Chondrocyte (in vitro differentiated cells): ENCODE data around the gene GLUL. TPM values are rescaled to one million over a fixed set of nuclear protein-coding genes. Genes with fewer than 3 reads are reported as not detected.

Experiments used
- DNase-seq: peaks from one replicate; pipeline ENCODE4 v3.0.0; 2021; ENCODE audit warnings: mixed read lengths, low spot score
- H3K27ac Mint-ChIP-seq: one replicate; pipeline ENCODE4 v1.8.0; 2021; ENCODE audit warnings: mild to moderate bottlenecking, moderate library complexity, mixed read lengths; ENCODE audit not compliant: unreplicated experiment
- H3K27me3 Mint-ChIP-seq: 2 replicates; pipeline ENCODE4 v1.8.0; 2021; ENCODE audit warnings: low read depth, mixed read lengths
- H3K36me3 Mint-ChIP-seq: 2 replicates; pipeline ENCODE4 v1.8.0; 2021; ENCODE audit warnings: low read depth, mixed read lengths
- H3K4me1 Mint-ChIP-seq: 2 replicates; pipeline ENCODE4 v1.8.0; 2021; ENCODE audit warnings: low read depth, mild to moderate bottlenecking, mixed read lengths
- H3K4me3 Mint-ChIP-seq: one replicate; pipeline ENCODE4 v1.8.0; 2021; ENCODE audit warnings: mild to moderate bottlenecking, moderate library complexity, mixed read lengths; ENCODE audit not compliant: unreplicated experiment
- H3K9me3 Mint-ChIP-seq: 2 replicates; pipeline ENCODE4 v1.8.0; 2021; ENCODE audit warnings: low read depth, mixed read lengths
- total RNA-seq: library from RNA; stranded (reverse); gene quantifications from 3 replicates; pipeline ENCODE4 v1.2.1, GENCODE V29; 2021
- TF ChIP-seq, protein P1 (sequence below): fragments of 200-600 bp; sonication (generic); IDR thresholded peaks from 2 replicates; pipeline ENCODE4 v1.5.0; 2021; ENCODE audit warnings: antibody characterized with exemption, mild to moderate bottlenecking, moderate library complexity

Gene GLUL
- total RNA-seq, 1 donor from 2014 or later, result 94.4 TPM

DNA sequence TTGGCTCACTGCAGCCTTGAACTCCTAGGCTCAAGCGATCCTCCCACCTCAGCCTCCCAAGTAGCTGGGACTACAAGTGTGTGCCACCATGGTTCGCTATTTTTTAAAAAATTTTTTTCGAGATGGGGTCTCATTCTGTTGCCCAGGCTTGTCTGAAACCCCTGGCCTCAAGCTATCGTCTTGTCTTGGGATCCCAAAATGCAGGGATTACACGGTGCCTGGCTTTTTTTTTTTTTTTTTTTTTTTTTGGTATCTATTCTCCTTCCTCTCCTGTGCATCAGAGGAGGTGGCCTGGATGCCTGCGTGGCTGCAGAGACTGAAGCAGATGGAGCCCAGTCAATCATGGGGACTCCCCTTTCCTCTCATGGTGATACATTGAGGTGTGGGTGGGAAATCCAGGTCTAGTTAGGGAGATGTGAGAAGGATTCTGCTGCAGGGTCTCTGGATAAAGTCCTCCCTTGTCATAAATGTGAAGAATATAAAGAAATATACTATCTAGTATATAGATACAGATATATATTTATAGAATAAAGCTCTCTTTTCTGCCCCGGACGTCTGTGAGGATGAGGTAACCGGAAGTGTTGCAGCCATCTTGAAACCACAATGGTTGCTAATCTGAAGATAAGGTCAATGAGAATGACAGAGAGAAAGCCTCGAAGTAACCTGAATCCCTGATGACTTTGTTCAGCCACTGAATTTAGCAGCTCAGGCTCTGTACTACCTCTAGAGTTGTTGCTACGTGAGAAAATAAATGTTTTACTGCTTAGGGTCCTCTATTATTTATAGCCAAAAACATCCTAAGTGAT, 38.9 kb upstream of the GLUL start:
- Mint-ChIP-seq H3K4me3 (no peak overlapping the region), H3K9me3 (no peaks in the 10 kb centered on the region), H3K4me1 (no peaks in the 10 kb centered on the region), H3K27ac (no peak overlapping the region), H3K27me3 (peaks cover 16% of the 10 kb centered on the region), H3K36me3 (no peaks in the 10 kb centered on the region)
- TF ChIP-seq, protein P1, sequence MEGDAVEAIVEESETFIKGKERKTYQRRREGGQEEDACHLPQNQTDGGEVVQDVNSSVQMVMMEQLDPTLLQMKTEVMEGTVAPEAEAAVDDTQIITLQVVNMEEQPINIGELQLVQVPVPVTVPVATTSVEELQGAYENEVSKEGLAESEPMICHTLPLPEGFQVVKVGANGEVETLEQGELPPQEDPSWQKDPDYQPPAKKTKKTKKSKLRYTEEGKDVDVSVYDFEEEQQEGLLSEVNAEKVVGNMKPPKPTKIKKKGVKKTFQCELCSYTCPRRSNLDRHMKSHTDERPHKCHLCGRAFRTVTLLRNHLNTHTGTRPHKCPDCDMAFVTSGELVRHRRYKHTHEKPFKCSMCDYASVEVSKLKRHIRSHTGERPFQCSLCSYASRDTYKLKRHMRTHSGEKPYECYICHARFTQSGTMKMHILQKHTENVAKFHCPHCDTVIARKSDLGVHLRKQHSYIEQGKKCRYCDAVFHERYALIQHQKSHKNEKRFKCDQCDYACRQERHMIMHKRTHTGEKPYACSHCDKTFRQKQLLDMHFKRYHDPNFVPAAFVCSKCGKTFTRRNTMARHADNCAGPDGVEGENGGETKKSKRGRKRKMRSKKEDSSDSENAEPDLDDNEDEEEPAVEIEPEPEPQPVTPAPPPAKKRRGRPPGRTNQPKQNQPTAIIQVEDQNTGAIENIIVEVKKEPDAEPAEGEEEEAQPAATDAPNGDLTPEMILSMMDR, result no peak
- DNase-seq, result no peak

DNA sequence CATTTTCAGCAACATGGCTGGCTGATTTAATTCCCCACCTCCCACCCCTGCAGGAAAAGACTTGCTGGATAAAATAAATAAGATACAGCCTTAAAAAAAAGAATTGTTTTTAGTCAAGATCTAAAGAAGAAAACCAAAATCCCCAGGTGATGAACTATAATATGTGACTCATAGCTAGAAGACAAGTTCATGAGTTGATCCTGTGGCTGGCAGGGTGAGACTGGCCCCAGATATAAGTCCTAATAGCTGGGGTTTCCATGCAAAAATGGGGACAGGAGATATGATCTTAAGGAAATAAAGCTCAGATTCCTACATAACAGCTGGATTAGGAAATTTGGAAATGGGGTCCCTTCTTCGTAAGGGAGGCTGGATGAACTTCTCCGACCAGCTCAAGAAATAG, 36.5 kb upstream of the GLUL start:
- Mint-ChIP-seq H3K27ac (no peak overlapping the region), H3K27me3 (peaks cover 14% of the 10 kb centered on the region), H3K4me3 (no peak overlapping the region), H3K9me3 (no peaks in the 10 kb centered on the region), H3K4me1 (no peaks in the 10 kb centered on the region), H3K36me3 (no peaks in the 10 kb centered on the region)
- TF ChIP-seq, protein P1, result no peak
- no peak for DNase-seq

DNA sequence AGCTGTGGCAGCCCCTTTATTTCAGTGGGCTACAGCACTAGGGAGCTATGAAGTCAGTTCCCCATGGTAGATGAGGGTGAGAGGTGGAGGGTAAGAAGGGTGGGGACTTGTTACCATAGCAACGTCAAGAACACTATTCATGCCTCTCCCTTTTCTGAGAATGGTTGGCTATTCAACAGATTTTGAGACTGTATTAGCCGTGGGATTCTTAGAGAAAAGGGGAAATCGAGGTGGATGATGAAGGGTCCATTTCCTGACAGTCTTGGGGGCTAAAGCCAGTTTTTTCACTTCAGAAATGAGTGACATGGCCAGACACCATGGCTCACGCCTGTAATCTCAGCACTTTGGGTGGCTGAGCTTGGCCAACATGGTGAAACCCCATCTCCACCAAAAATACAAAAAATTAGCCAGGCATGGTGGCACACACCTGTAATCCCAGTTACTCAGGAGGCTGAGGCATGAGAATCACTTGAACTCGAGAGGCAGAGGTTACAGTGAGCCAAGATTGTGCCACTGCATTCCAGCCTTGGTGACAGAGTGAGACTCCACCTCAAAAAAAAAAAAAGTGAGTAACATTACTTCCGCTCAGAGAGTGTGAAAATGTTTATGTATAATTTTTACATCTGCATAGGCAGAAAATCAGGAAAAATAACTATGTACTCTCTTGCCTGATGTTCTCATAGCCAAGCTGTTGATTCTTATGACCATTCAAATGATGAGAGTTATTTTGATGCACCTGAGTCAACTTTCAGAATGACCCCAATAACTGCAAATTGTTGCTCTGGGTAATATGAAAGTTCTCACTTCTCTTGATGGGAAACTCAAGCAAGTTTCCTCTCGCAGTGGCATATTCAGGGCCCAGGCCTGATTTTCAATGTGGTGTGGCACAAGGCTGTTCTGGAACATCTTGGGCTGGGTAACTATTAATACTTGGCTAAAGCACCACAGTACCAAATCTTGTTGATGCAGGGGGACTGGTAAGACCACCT, 35.1 kb upstream of the GLUL start:
- no peak overlapping the region for H3K27ac Mint-ChIP-seq
- DNase-seq, result no peak
- H3K27me3 Mint-ChIP-seq, result peaks cover 16% of the 10 kb centered on the region
- H3K9me3 Mint-ChIP-seq, result no peaks in the 10 kb centered on the region
- no peaks in the 10 kb centered on the region for H3K36me3 Mint-ChIP-seq
- H3K4me3 Mint-ChIP-seq, result no peak overlapping the region
- H3K4me1 Mint-ChIP-seq, result no peaks in the 10 kb centered on the region
- TF ChIP-seq, protein P1, result no peak

DNA sequence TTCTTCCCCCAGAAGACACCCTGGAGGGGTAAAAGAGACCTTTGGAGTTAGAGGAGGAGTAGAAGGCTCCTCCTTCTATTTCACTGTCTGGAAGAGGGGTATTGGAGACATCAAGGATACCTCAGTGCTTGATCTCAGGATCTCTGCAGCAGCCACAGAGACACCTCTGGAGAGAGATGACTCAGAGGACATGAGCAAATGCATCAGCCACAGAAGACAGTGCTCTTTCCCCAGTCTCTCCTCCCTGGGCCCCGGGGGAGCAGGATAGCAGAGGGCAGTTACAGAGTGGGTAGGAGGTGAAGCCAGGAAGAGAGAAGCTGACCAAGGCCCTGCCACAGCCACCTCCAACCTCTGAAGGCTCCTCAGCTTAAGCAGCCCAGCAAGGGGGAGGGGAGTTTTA, 24.2 kb upstream of the GLUL start:
- Mint-ChIP-seq H3K36me3 (no peaks in the 10 kb centered on the region), H3K9me3 (no peaks in the 10 kb centered on the region), H3K27me3 (peaks cover 27% of the 10 kb centered on the region), H3K4me3 (no peak overlapping the region), H3K27ac (no peak overlapping the region), H3K4me1 (no peaks in the 10 kb centered on the region)
- TF ChIP-seq, protein P1, result no peak
- DNase-seq, result no peak

DNA sequence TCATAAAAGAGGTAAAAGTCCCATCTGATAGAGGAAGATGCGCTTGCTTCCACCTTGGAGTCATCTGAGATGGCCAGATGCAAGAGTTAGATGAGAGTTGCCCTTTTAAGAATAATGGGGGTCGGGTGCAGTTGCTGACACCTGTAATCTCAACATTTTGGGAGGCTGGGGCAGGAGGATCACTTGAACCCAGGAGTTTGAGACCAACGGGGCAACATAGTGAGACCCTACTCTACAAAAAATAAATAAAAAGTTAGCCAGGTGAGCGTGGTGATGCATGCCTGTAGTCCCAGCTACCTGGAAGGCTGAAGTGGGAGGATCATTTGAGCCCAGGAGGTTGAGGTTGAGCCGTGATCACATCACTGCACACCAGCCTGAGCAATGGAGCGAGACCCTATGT, 22.4 kb upstream of the GLUL start:
- DNase-seq, result no peak
- H3K36me3 Mint-ChIP-seq, result no peaks in the 10 kb centered on the region
- no peak overlapping the region for H3K4me3 Mint-ChIP-seq
- peaks cover 25% of the 10 kb centered on the region for H3K27me3 Mint-ChIP-seq
- TF ChIP-seq, protein P1, result no peak
- H3K4me1 Mint-ChIP-seq, result no peaks in the 10 kb centered on the region
- H3K9me3 Mint-ChIP-seq, result no peaks in the 10 kb centered on the region
- no peak overlapping the region for H3K27ac Mint-ChIP-seq
